GM12878 (cell line): ENCODE results near the gene SFI1. TPM values are rescaled to one million over a fixed set of nuclear protein-coding genes. Genes with fewer than 3 reads are reported as not detected.

ENCODE experiments used
- GATAD2B ChIP-seq: fragments of 450-650 bp; conservative IDR thresholded peaks from 2 replicates; pipeline ENCODE4 v1.6.1; 2017; ENCODE audit warnings: low read depth, mild to moderate bottlenecking, moderate library complexity
- IKZF2 ChIP-seq, 2 experiments: fragments of 450-650 bp; IDR thresholded peaks; 2 replicates each; pipeline ENCODE4 v1.6.1; 2017; ENCODE audit warnings: mild to moderate bottlenecking in 2 of 2, moderate library complexity in 2 of 2
- KLF5 ChIP-seq: fragments of 450-650 bp; IDR thresholded peaks from 2 replicates; pipeline ENCODE4 v1.6.1; 2014; ENCODE audit warnings: mild to moderate bottlenecking; ENCODE audit not compliant: partially characterized antibody
- MEF2B ChIP-seq: fragments of 450-650 bp; IDR thresholded peaks from 2 replicates; pipeline ENCODE4 v1.6.1; 2018; ENCODE audit warnings: mild to moderate bottlenecking, moderate library complexity; ENCODE audit not compliant: partially characterized antibody, poor library complexity, severe bottlenecking
- MYB ChIP-seq: fragments of 150-350 bp; IDR thresholded peaks from 2 replicates; pipeline ENCODE4 v1.6.1; 2014; ENCODE audit warnings: mild to moderate bottlenecking, low read depth, low read length, borderline replicate concordance
- POLR2A ChIP-seq: IDR thresholded peaks from 2 replicates; pipeline ENCODE4 v1.6.1; 2011; ENCODE audit warnings: low read depth, mild to moderate bottlenecking, low read length
- POLR2AphosphoS5 ChIP-seq: IDR thresholded peaks from 2 replicates; pipeline ENCODE4 v1.6.1; 2011; ENCODE audit warnings: mild to moderate bottlenecking, low read length, inconsistent platforms
- SIX5 ChIP-seq: IDR thresholded peaks from 2 replicates; pipeline ENCODE4 v1.6.1; 2011; ENCODE audit warnings: mild to moderate bottlenecking, low read depth, low read length, moderate library complexity; ENCODE audit not compliant: severe bottlenecking
- ZNF207 ChIP-seq: fragments of 450-650 bp; IDR thresholded peaks from 2 replicates; pipeline ENCODE4 v1.6.1; 2014; ENCODE audit warnings: antibody characterized with exemption, mild to moderate bottlenecking, borderline replicate concordance
- polyA plus RNA-seq, 11 experiments: library from polyadenylated mRNA; depleted of rRNA in 4 of 11; unstranded in 6 of 11; stranded (reverse) in 5 of 11; fragments of >200 nt; fragmentation: Nextera tagmentation in 4 of 11; fragmentation: Illumina TruSeq in 1 of 11; extraction: Ambion mirVana in 4 of 11; extraction: Trizol in 1 of 11; gene quantifications; 1 replicate in 1 of 11; 2 replicates in 10 of 11; pipeline versions ENCODE4 v1.2.1 to v1.2.3, GENCODE V29; 2011 to 2016; ENCODE audit warnings: inconsistent platforms in 2 of 11, missing spikeins in 2 of 11, low read depth in 1 of 11
- total RNA-seq, 4 experiments: library from RNA; depleted of rRNA in 3 of 4; stranded (reverse); fragments of >200 nt in 3 of 4; fragmentation: Illumina TruSeq in 1 of 4; extraction: Trizol in 1 of 4; gene quantifications; 2 replicates each; pipeline versions ENCODE4 v1.2.1 to v1.2.3, GENCODE V29; 2013 to 2021
- TF ChIP-seq, protein P1 (sequence below): fragments of 450-650 bp; IDR thresholded peaks from 2 replicates; pipeline ENCODE4 v1.6.1; 2017; ENCODE audit warnings: low read depth, mild to moderate bottlenecking, moderate library complexity

SFI1 gene
- total and polyA plus RNA-seq, 10 of the 15 experiments (the other 5 are each of a cell fraction or from before 2014, with no cell fraction given) = 6.3 to 70.1 (median 30.4) TPM

DNA sequence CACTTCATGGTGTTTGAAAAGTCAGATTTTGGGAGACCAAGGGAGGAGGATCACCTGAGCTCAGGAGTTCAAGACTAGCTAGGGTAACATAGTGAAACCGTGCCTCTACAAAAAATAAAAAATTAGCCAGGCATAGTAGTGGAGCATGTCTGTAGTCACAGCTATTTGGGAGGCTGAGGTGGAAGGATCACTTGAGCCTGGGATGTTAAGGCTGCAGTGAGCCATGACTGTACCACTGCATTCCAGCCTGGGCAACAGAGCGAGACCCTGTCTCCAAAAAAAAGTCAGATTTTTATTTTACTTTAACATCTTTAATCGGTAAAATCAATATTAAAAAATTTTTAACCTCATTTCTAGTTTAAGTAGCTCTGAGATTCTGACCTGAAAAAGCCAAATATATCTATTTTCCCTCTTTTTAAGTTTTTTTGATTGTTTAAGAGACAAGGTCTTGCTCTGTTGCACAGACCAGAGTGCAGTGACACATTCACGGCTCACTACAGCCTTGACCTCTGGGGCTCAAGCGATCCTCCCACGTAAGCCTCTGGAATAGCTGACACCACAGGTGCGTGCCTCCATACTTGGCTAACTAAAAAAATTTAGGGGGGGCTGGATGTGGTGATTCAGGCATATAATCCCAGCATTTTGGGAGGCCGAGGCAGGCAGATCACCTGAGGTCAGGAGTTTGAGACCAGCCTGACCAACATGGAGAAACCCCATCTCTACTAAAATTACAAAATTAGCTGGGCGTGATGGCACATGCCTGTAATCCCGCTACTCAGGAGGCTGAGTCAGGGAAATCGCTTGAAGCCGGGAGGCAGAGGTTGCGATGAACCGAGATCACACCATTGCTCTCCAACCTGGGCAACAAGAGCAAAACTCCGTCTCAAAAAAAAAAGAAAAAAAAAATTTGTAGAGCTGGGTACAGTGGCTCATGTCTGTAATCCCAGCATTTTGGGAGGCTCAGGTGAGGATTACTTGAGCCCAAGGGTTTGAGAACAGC, 48.4 kb downstream of the SFI1 start (continued):
- TF ChIP-seq GATAD2B (no peak), POLR2AphosphoS5 (no peak), ZNF207 (no peak), SIX5 (no peak), KLF5 (no peak), IKZF2 (IDR thresholded peaks at IDR 0.05) (peak in 1 of 2 experiments; percentile 18; a peak in 2 of 4 replicates), POLR2A (no peak), MYB (no peak), MEF2B (no peak)
- TF ChIP-seq, protein P1, sequence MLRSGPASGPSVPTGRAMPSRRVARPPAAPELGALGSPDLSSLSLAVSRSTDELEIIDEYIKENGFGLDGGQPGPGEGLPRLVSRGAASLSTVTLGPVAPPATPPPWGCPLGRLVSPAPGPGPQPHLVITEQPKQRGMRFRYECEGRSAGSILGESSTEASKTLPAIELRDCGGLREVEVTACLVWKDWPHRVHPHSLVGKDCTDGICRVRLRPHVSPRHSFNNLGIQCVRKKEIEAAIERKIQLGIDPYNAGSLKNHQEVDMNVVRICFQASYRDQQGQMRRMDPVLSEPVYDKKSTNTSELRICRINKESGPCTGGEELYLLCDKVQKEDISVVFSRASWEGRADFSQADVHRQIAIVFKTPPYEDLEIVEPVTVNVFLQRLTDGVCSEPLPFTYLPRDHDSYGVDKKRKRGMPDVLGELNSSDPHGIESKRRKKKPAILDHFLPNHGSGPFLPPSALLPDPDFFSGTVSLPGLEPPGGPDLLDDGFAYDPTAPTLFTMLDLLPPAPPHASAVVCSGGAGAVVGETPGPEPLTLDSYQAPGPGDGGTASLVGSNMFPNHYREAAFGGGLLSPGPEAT = no peak
